H1 (cell line): ENCODE results near the gene ALDH5A1. TPM values are rescaled to one million over a fixed set of nuclear protein-coding genes. Genes with fewer than 3 reads are reported as not detected.

Experiments used
- CTCF ChIP-seq, 3 experiments: IDR thresholded peaks; 1 replicate in 2 of 3; 2 replicates in 1 of 3; pipeline versions ENCODE4 v1.5.1 to v1.6.1; 2011; ENCODE audit warnings: low read length in 3 of 3, mild to moderate bottlenecking in 3 of 3, inconsistent platforms in 2 of 3, low read depth in 1 of 3, moderate library complexity in 1 of 3; ENCODE audit not compliant: insufficient read depth in 1 of 3; ENCODE audit errors: control extremely low read depth in 1 of 3
- polyA plus RNA-seq, 7 experiments: library from polyadenylated mRNA; depleted of rRNA in 3 of 7; stranded (reverse) in 5 of 7; unstranded in 2 of 7; fragments of >200 nt in 5 of 7; fragments of 200-250 nt in 2 of 7; gene quantifications; 1 replicate in 5 of 7; 2 replicates in 1 of 7; 4 replicates in 1 of 7; pipeline versions ENCODE4 v1.2.1 to v1.2.3, GENCODE V29; 2011 to 2013; ENCODE audit warnings: missing spikeins in 2 of 7, mixed read lengths in 2 of 7
- total RNA-seq: library from RNA; stranded (reverse); fragmentation: NEBNext Ultra II Directional; extraction: Animal tissue kit (Norgen Biotek cat#: 25700); gene quantifications from 2 replicates; pipeline ENCODE4 v1.2.1, GENCODE V29; 2021

The ALDH5A1 gene
- total and polyA plus RNA-seq, 2 of the 8 experiments (the other 6 are each of a cell fraction or from before 2014, with no cell fraction given): 1.5 to 2.4 TPM

GRCh38 chr6:24549158-24549557, 54.4 kb downstream of the ALDH5A1 start (continued):
- no peak for TF ChIP-seq CTCF (IDR thresholded peaks at IDR 0.05; ENCODE audit: control extremely low read depth in 1 of 3, insufficient read depth in 1 of 3, low read depth in 1 of 3, low read length in 3 of 3)
- TF ChIP-seq, all 59 proteins: peak for 0
